GM18505 (cell line): Measurements from ENCODE around the gene ARPC4.
"Not testable (repeated sequence)": the region's sequence is repeated elsewhere in the genome, so short reads cannot be mapped to it uniquely, and the experiment has no call there.

Experiments
- ATAC-seq: cut with Tn5 transposase; IDR thresholded peaks from one replicate; pipeline ENCODE4 v1.9.1; 2021; ENCODE audit not compliant: unreplicated experiment
- POLR2A ChIP-seq: IDR thresholded peaks from 4 replicates; pipeline ENCODE4 v1.6.1; 2011; ENCODE audit warnings: borderline replicate concordance; ENCODE audit not compliant: insufficient read depth, insufficient read length; ENCODE audit errors: extremely low read depth

Gene ARPC4

GRCh38 chr3:9852528-9852927 is 59.6 kb downstream of the ARPC4 start:
- TF ChIP-seq POLR2A, result no peak
- no peak for ATAC-seq

GRCh38 chr3:9854291-9854940 is 61.5 kb downstream of the ARPC4 start:
- ATAC-seq, result not testable (repeated sequence)

GRCh38 chr3:9855594-9855993 is 62.7 kb downstream of the ARPC4 start:
- no peak for ATAC-seq
- TF ChIP-seq POLR2A, result no peak
